NT2/D1 (cell line): Measurements from ENCODE around the gene AIF1L.

ENCODE experiments used
- DNase-seq: peaks from one replicate; pipeline ENCODE4 v3.0.0-alpha.2; 2011; ENCODE audit warnings: low read depth, low spot score
- H3K27me3 ChIP-seq: 2 replicates; pipeline ENCODE4 v1.6.0; 2011; ENCODE audit warnings: mild to moderate bottlenecking; ENCODE audit not compliant: insufficient read length, insufficient read depth
- H3K36me3 ChIP-seq: 2 replicates; pipeline ENCODE4 v1.6.1; 2011; ENCODE audit warnings: mild to moderate bottlenecking, low read length, mixed read lengths; ENCODE audit not compliant: insufficient read depth, insufficient read length
- H3K4me1 ChIP-seq: 2 replicates; pipeline ENCODE4 v1.5.1; 2011; ENCODE audit not compliant: insufficient read depth, insufficient read length
- H3K4me3 ChIP-seq: 2 replicates; pipeline ENCODE4 v1.5.1; 2011; ENCODE audit warnings: low read depth; ENCODE audit not compliant: insufficient read length
- H3K9ac ChIP-seq: 2 replicates; pipeline ENCODE4 v1.6.0; 2011; ENCODE audit warnings: low read depth; ENCODE audit not compliant: insufficient read length
- H3K9me3 ChIP-seq: 2 replicates; pipeline ENCODE4 v1.5.1; 2011; ENCODE audit warnings: mild to moderate bottlenecking, low read length; ENCODE audit not compliant: insufficient read depth
- SUZ12 ChIP-seq: IDR thresholded peaks from 2 replicates; pipeline ENCODE4 v1.6.1; 2011; ENCODE audit not compliant: insufficient read length, insufficient read depth; ENCODE audit errors: extremely low read depth
- YY1 ChIP-seq: IDR thresholded peaks from 2 replicates; pipeline ENCODE4 v1.6.1; 2011; ENCODE audit not compliant: insufficient read length, insufficient read depth
- ZNF274 ChIP-seq: IDR thresholded peaks from 2 replicates; pipeline ENCODE4 v1.6.1; 2011; ENCODE audit warnings: mild to moderate bottlenecking, low read depth, low read length

AIF1L gene

GRCh38 chr9:131160416-131161112, 64.2 kb downstream of the AIF1L start:
- H3K36me3 ChIP-seq, result peaks cover 71% of the 10 kb centered on the region

GRCh38 chr9:131161585-131161984, 65.3 kb downstream of the AIF1L start:
- H3K4me1 ChIP-seq, result no peaks in the 10 kb centered on the region
- H3K9me3 ChIP-seq, result no peaks in the 10 kb centered on the region
- no peak overlapping the region for H3K9ac ChIP-seq
- H3K27me3 ChIP-seq, result no peaks in the 10 kb centered on the region
- no peak for DNase-seq
- TF ChIP-seq SUZ12 (no peak), ZNF274 (no peak), YY1 (no peak)
- peaks cover 80% of the 10 kb centered on the region for H3K36me3 ChIP-seq
- H3K4me3 ChIP-seq, result no peak overlapping the region

More at GRCh38 chr9:131160416-131161112, 64.2 kb downstream of the AIF1L start:
- no peak overlapping the region for H3K9ac ChIP-seq
- H3K27me3 ChIP-seq, result no peaks in the 10 kb centered on the region
- TF ChIP-seq ZNF274 (no peak), YY1 (no peak), SUZ12 (no peak)
- DNase-seq, result no peak
- no peaks in the 10 kb centered on the region for H3K4me1 ChIP-seq
- no peaks in the 10 kb centered on the region for H3K9me3 ChIP-seq
- no peak overlapping the region for H3K4me3 ChIP-seq

- H3K4me1 ChIP-seq, result no peaks in the 10 kb centered on the region
- no peak for DNase-seq
- H3K9ac ChIP-seq, result no peak overlapping the region
- H3K27me3 ChIP-seq, result no peaks in the 10 kb centered on the region
- no peak overlapping the region for H3K4me3 ChIP-seq
- no peaks in the 10 kb centered on the region for H3K9me3 ChIP-seq
- no peak for TF ChIP-seq YY1
- no peak for TF ChIP-seq SUZ12
- TF ChIP-seq ZNF274, result no peak
- peaks cover 79% of the 10 kb centered on the region for H3K36me3 ChIP-seq
Observed at GRCh38 chr9:131162886-131163285, 66.6 kb downstream of the AIF1L start.

GRCh38 chr9:131165523-131165922, 69.2 kb downstream of the AIF1L start:
- Histone ChIP-seq H3K9ac (no peak overlapping the region), H3K4me3 (no peak overlapping the region), H3K4me1 (no peaks in the 10 kb centered on the region), H3K9me3 (no peaks in the 10 kb centered on the region), H3K36me3 (peaks cover 72% of the 10 kb centered on the region), H3K27me3 (no peaks in the 10 kb centered on the region)
- no peak for DNase-seq
- TF ChIP-seq ZNF274 (no peak), SUZ12 (no peak), YY1 (no peak)

GRCh38 chr9:131167146-131167692, 70.9 kb downstream of the AIF1L start:
- H3K36me3 ChIP-seq, result peaks cover 62% of the 10 kb centered on the region
- DNase-seq, result no peak
- H3K9ac ChIP-seq, result no peak overlapping the region
- H3K27me3 ChIP-seq, result no peaks in the 10 kb centered on the region
- no peaks in the 10 kb centered on the region for H3K4me1 ChIP-seq
- H3K9me3 ChIP-seq, result no peaks in the 10 kb centered on the region
- TF ChIP-seq YY1, result no peak
- no peak for TF ChIP-seq ZNF274
- no peak for TF ChIP-seq SUZ12
- no peak overlapping the region for H3K4me3 ChIP-seq

GRCh38 chr9:131167936-131168335, 71.6 kb downstream of the AIF1L start:
- Histone ChIP-seq H3K36me3 (peaks cover 55% of the 10 kb centered on the region), H3K9me3 (no peaks in the 10 kb centered on the region), H3K9ac (no peak overlapping the region), H3K27me3 (no peaks in the 10 kb centered on the region), H3K4me1 (no peaks in the 10 kb centered on the region), H3K4me3 (no peak overlapping the region)
- TF ChIP-seq SUZ12 (no peak), ZNF274 (no peak), YY1 (no peak)
- no peak for DNase-seq

GRCh38 chr9:131169563-131170240, 73.4 kb downstream of the AIF1L start:
- no peak overlapping the region for H3K4me3 ChIP-seq
- H3K4me1 ChIP-seq, result no peaks in the 10 kb centered on the region
- no peak overlapping the region for H3K9ac ChIP-seq
- DNase-seq, result no peak
- peaks cover 49% of the 10 kb centered on the region for H3K36me3 ChIP-seq
- TF ChIP-seq YY1, result no peak
- no peak for TF ChIP-seq SUZ12
- no peak for TF ChIP-seq ZNF274
- H3K9me3 ChIP-seq, result no peaks in the 10 kb centered on the region
- no peaks in the 10 kb centered on the region for H3K27me3 ChIP-seq
